Panc1 (cell line): ENCODE results near the gene ATXN1.

Source experiments
- CTCF ChIP-seq: fragments of 450-650 bp; IDR thresholded peaks from 2 replicates; pipeline ENCODE4 v1.5.1; 2017; ENCODE audit warnings: mild to moderate bottlenecking
- POLR2AphosphoS5 ChIP-seq: IDR thresholded peaks from 2 replicates; pipeline ENCODE4 v1.6.1; 2012; ENCODE audit warnings: mild to moderate bottlenecking, low read depth, low read length, moderate library complexity
- SIN3A ChIP-seq: IDR thresholded peaks from 2 replicates; pipeline ENCODE4 v1.6.1; 2012; ENCODE audit warnings: low read depth, mild to moderate bottlenecking, low read length, moderate library complexity, borderline replicate concordance; ENCODE audit not compliant: insufficient read depth

GRCh38 chr6:16676376-16676775, 84.9 kb downstream of the ATXN1 start:
- no peak for TF ChIP-seq POLR2AphosphoS5
- no peak for TF ChIP-seq CTCF
- no peak for TF ChIP-seq SIN3A
